ENCODE data around the gene F8A2. TPM values are rescaled to one million over a fixed set of nuclear protein-coding genes. Genes with fewer than 3 reads are reported as not detected.

The F8A2 gene
- polyA plus RNA-seq, 6 donors from 2014 or later, result not detected

- Mint-ChIP-seq H3K4me3 (no peak overlapping the region), H3K9me3 (peaks cover 0 to 6% (median 0%) of the 10 kb centered on the region in 7 donors), H3K36me3 (no peaks in the 10 kb centered on the region), H3K27ac (no peak overlapping the region), H3K27me3 (no peaks in the 10 kb centered on the region), H3K4me1 (no peaks in the 10 kb centered on the region)
- DNase-seq, result no peak
- ATAC-seq (ENCODE audit: low read depth in 2 of 2), result no peak
Measured at GRCh38 chrX:155417769-155418168, 35.9 kb downstream of the F8A2 start.

Other genes starting within 250 kb of the F8A2 start
- 10 to 100 TPM; 67.8 to 84.4 (median 73.8) TPM for gene VBP1, start 165.6 kb upstream of the F8A2 start, polyA plus RNA-seq (ENCODE audit: low read depth in 6 of 6)
- gene RAB39B, start 117.6 kb upstream of the F8A2 start, polyA plus RNA-seq (ENCODE audit: low read depth in 6 of 6), result 1 to 10 TPM; 1.9 to 6.4 (median 5.3) TPM
- under 1 TPM in 2 of 6 donors, not detected in 4; 0.41 to 0.44 TPM for gene CLIC2, start 47.5 kb upstream of the F8A2 start, polyA plus RNA-seq (ENCODE audit: low read depth in 6 of 6)
- gene F8A3, start 76.5 kb downstream of the F8A2 start, polyA plus RNA-seq (ENCODE audit: low read depth in 6 of 6), result 10 to 100 TPM in 2 of 6 donors, 1 to 10 TPM in 3, under 1 TPM in 1; 0.32 to 34.5 (median 4.2) TPM
- gene SPRY3, start 230.5 kb downstream of the F8A2 start, polyA plus RNA-seq (ENCODE audit: low read depth in 6 of 6), result under 1 TPM in 3 of 6 donors, not detected in 3; 0.05 to 0.08 (median 0.05) TPM
- 10 to 100 TPM; 21.2 to 38.5 (median 28.8) TPM for gene TMLHE, start 230.9 kb downstream of the F8A2 start, polyA plus RNA-seq (ENCODE audit: low read depth in 6 of 6)